HG03097 (cell line): ENCODE results near the gene CAPZB.

Source experiments
- ATAC-seq: cut with Tn5 transposase; IDR thresholded peaks from one replicate; pipeline ENCODE4 v1.9.1; 2021; ENCODE audit not compliant: unreplicated experiment, low FRiP score

CAPZB gene

GRCh38 chr1:19356266-19356665 is 129.1 kb downstream of the CAPZB start:
- ATAC-seq, result no peak

- ATAC-seq, result no peak
Observed at GRCh38 chr1:19354531-19354981, 130.8 kb downstream of the CAPZB start.

GRCh38 chr1:19353596-19353995 is 131.7 kb downstream of the CAPZB start:
- no peak for ATAC-seq

DNA sequence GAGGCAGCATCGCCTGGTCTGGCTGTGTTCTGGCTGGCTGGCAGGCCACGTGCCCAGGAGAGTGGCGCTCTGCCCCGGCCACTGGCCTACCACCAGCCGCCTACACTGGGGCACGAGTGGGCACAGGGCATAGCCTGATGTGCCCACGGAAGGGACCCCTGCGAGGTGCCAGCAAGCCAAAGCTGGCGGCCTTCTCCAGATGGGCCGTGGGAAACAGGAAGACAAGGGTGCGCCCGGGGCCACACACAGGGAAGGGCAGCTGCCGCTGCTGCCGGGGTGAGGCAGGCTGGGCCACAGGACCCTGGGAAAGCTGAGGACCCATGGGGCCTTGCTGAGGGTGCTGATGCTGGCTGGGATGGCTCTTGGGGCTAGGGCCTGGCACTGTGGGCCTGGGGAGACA is 132.5 kb downstream of the CAPZB start:
- no peak for ATAC-seq

DNA sequence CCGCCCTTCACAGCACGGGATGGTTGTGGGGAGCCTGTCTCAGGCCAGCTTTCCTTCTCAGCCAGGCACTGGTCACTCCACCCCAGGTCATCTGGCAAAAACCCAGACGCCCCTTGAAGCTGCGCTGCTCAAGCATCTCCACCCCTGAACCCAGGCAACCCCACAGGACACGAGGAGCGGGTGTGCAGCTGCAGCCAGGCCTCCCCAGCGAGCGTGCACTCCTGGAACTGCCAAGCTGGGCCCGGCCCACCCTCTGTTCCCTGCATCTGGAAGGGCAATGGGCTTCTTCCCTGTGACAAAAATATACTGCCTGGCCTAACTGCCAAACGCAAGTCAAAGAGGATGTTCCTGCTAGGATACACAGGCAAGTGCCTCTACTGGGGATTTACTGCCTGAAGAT is 133.5 kb downstream of the CAPZB start:
- ATAC-seq, result no peak

- ATAC-seq, result no peak
Observed at GRCh38 chr1:19350566-19350965, 134.8 kb downstream of the CAPZB start.

DNA sequence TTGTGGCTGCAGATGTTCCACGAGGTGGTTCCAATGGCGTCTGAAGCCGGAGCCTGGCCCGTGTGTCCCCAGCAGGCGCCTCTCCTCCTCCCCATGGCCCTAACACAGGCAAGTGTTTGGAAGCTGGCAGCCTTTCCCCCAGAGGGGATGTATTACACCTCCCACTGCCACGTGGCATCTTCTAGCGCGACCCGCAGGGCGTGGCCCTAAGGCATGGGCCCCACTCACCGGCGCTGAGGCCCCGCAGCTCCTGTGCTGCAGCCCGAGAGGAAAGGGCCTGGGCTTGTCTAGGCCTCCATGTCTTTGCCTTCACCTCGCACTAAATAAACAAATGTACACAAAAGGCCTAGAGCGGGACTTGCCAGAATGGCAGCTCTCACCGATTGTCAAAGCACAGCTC is 135.3 kb downstream of the CAPZB start:
- no peak for ATAC-seq

GRCh38 chr1:19348441-19349198 is 136.7 kb downstream of the CAPZB start:
- no peak for ATAC-seq

- no peak for ATAC-seq
Observed at GRCh38 chr1:19347533-19348172, 137.7 kb downstream of the CAPZB start.

DNA sequence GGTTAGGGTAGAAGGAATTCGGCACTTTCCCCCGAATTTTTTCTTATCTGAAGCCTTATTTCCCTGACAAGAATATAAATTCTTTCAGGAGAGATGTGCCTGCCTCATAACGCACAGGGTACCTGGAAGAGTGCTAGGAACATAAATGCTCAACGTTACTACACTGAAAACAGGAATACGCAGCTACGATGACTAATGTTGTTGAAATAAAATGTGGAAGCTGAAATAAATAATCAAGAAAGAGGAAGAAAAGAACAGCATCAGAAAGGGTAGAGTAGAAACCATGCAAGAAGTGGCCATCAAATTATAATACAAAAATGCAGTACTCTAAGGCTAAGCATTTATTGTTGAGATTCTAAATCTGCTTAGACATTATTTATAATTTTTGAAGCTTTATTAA is 139.3 kb downstream of the CAPZB start:
- ATAC-seq, result no peak

GRCh38 chr1:19345391-19345790 is 139.9 kb downstream of the CAPZB start:
- ATAC-seq, result no peak

GRCh38 chr1:19344831-19345230 is 140.5 kb downstream of the CAPZB start:
- no peak for ATAC-seq

GRCh38 chr1:19344372-19344810 is 140.9 kb downstream of the CAPZB start:
- ATAC-seq, result no peak

DNA sequence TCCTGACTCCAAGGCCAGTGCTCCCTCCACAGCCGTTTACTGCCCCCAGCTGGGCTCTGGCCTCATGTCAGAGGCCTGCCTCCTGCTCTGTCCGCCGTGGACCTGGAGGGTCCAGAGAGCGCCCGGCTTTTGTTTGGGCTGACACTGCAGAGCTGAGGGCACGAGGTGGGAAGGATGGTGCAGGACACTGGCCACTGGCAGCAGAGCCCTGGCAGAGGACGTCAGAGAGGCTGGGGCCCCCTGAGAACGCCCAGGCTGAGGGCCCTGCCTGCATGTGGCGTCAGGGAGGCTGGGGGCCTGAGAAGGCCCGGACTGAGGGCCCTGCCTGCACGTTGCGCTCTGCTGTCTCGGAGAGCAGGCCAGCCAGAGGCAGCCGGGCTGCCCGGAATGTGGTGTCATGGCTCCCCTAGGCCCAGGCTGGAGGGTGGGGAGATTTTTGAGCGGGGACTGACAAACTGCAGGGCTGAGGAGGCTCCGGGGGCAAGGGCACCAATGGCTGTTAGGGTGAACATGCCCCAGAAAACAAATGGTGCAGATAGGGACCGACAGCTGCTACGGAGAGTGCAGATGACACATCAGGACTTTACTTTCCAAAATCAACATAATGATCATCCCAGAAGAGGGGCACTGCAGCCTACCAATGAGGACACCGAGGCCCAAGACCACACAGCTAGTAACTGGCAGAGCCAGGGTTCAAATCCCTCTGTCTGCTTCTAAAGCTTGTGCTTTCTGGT is 141.6 kb downstream of the CAPZB start:
- ATAC-seq, result no peak

- no peak for ATAC-seq
Observed at GRCh38 chr1:19342894-19343616, 142.3 kb downstream of the CAPZB start.

GRCh38 chr1:19342062-19342750 is 143.1 kb downstream of the CAPZB start:
- ATAC-seq, result no peak

GRCh38 chr1:19341201-19342061 is 143.9 kb downstream of the CAPZB start:
- no peak for ATAC-seq

DNA sequence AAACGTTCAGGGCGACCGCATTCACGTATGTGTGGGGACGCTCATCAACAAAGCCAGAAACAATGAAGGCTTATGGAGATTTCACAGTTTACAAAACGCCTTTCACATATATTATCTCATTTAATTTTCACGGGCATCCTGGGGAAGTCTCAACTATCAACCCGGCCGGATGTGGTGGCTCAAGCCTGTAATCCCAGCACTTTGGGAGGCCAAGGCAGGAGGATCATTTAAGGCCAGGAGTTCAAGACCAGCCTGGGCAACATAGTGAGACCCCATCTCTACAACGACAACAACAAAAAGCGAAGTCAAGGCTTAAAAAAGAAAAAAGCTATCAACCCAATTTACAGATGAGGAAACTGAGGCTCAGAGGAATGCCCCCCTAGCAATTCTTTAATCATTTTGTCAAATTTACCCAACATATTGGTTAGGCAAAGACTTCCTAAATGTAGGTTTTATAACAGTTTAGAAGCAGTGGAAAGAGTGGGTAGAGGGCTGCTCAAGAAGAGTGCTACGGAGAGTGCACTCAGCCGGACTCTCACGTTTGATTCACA is 144.9 kb downstream of the CAPZB start:
- ATAC-seq, result no peak

- no peak for ATAC-seq
Observed at GRCh38 chr1:19339214-19339861, 146.0 kb downstream of the CAPZB start.
